Neural cell (in vitro differentiated cells): Measurements from ENCODE around the gene RNASE7. TPM values are rescaled to one million over a fixed set of nuclear protein-coding genes. Genes with fewer than 3 reads are reported as not detected.

ENCODE experiments used
- H2AFZ ChIP-seq: fragments of 200-600, 300-800 bp; sonication (generic), shearing (Covaris generic); 2 replicates; pipeline ENCODE4 v1.6.0; 2014; ENCODE audit warnings: low read depth, mild to moderate bottlenecking, antibody characterized with exemption, low read length, moderate library complexity
- H3F3A ChIP-seq: fragments of 200-600 bp; shearing (Covaris generic); 2 replicates; pipeline ENCODE4 v1.6.1; 2016; ENCODE audit warnings: mild to moderate bottlenecking, moderate library complexity, mixed read lengths, antibody characterized with exemption, low read length; ENCODE audit not compliant: insufficient read depth, poor library complexity, severe bottlenecking
- H3K27ac ChIP-seq: fragments of 200-600, 300-800 bp; sonication (generic), shearing (Covaris generic); 2 replicates; pipeline ENCODE4 v1.5.1; 2014; ENCODE audit warnings: mild to moderate bottlenecking, low read length, moderate library complexity
- H3K27me3 ChIP-seq: fragments of 300-800, 200-600 bp; sonication (generic), shearing (Covaris generic); 2 replicates; pipeline ENCODE4 v1.6.0; 2014; ENCODE audit warnings: mild to moderate bottlenecking, low read depth, low read length, moderate library complexity; ENCODE audit not compliant: insufficient read depth
- H3K36me3 ChIP-seq: fragments of 300-800, 200-600 bp; sonication (generic), shearing (Covaris generic); 2 replicates; pipeline ENCODE4 v1.5.1; 2014; ENCODE audit warnings: mild to moderate bottlenecking, antibody characterized with exemption, low read length, moderate library complexity; ENCODE audit not compliant: insufficient read depth
- H3K4me2 ChIP-seq: fragments of 300-800, 200-600 bp; sonication (generic), shearing (Covaris generic); 2 replicates; pipeline ENCODE4 v1.6.0; 2014; ENCODE audit warnings: mild to moderate bottlenecking, low read length
- H3K4me3 ChIP-seq: fragments of 300-800, 200-600 bp; sonication (generic), shearing (Covaris generic); 2 replicates; pipeline ENCODE4 v1.5.1; 2014; ENCODE audit warnings: mild to moderate bottlenecking, low read length, moderate library complexity
- H3K79me2 ChIP-seq: fragments of 200-600 bp; shearing (Covaris generic); replicated peaks from 2 replicates; pipeline ENCODE4 v1.6.0; 2014; ENCODE audit warnings: mild to moderate bottlenecking, low read length, moderate library complexity; ENCODE audit not compliant: insufficient read depth
- H3K9ac ChIP-seq: fragments of 300-800, 200-600 bp; sonication (generic), shearing (Covaris generic); 2 replicates; pipeline ENCODE4 v1.6.1; 2016; ENCODE audit warnings: mild to moderate bottlenecking, low read length, mixed read lengths
- H3K9me2 ChIP-seq: fragments of 200-600 bp; shearing (Covaris generic); 2 replicates; pipeline ENCODE4 v1.6.1; 2016; ENCODE audit warnings: mild to moderate bottlenecking, low read length, mixed read lengths; ENCODE audit not compliant: insufficient read depth
- H3K9me3 ChIP-seq: fragments of 200-600, 300-800 bp; sonication (generic), shearing (Covaris generic); 2 replicates; pipeline ENCODE4 v1.6.1; 2016; ENCODE audit warnings: mild to moderate bottlenecking, mixed run types, low read length, moderate library complexity, mixed read lengths
- H4K20me1 ChIP-seq: fragments of 200-600 bp; shearing (Covaris generic); 2 replicates; pipeline ENCODE4 v1.6.1; 2016; ENCODE audit warnings: mild to moderate bottlenecking, mixed run types; ENCODE audit not compliant: insufficient read depth
- EP300 ChIP-seq: fragments of 450-650 bp; conservative IDR thresholded peaks from 2 replicates; pipeline ENCODE4 v1.6.1; 2014; ENCODE audit warnings: antibody characterized with exemption, mild to moderate bottlenecking, moderate library complexity; ENCODE audit not compliant: poor library complexity, severe bottlenecking
- EZH2 ChIP-seq: fragments of 200-600, 300-800 bp; shearing (Covaris generic), sonication (generic); IDR thresholded peaks from 2 replicates; pipeline ENCODE4 v1.6.1; 2014; ENCODE audit warnings: antibody characterized with exemption, low read length, borderline replicate concordance, mild to moderate bottlenecking; ENCODE audit not compliant: insufficient read depth, poor library complexity, severe bottlenecking
- MXI1 ChIP-seq: fragments of 450-650 bp; conservative IDR thresholded peaks from 2 replicates; pipeline ENCODE4 v1.6.1; 2014; ENCODE audit warnings: antibody characterized with exemption, mild to moderate bottlenecking; ENCODE audit not compliant: poor library complexity, severe bottlenecking
- POLR2AphosphoS5 ChIP-seq: IDR thresholded peaks from 2 replicates; pipeline ENCODE4 v1.6.1; 2012
- RAD21 ChIP-seq: fragments of 450-650 bp; conservative IDR thresholded peaks from 2 replicates; pipeline ENCODE4 v1.6.1; 2014; ENCODE audit warnings: antibody characterized with exemption, mild to moderate bottlenecking, moderate library complexity
- SMC3 ChIP-seq: fragments of 450-650 bp; conservative IDR thresholded peaks from 2 replicates; pipeline ENCODE4 v1.6.1; 2014; ENCODE audit warnings: antibody characterized with exemption, mild to moderate bottlenecking, moderate library complexity; ENCODE audit not compliant: poor library complexity
- TAF1 ChIP-seq: IDR thresholded peaks from 2 replicates; pipeline ENCODE4 v1.6.1; 2012; ENCODE audit warnings: low read depth
- polyA plus RNA-seq: library from polyadenylated mRNA; depleted of rRNA; stranded (reverse); fragments of >200 nt; gene quantifications from 2 replicates; pipeline ENCODE4 v1.2.3, GENCODE V29; 2014
- TF ChIP-seq, protein P1 (sequence below): IDR thresholded peaks from 2 replicates; pipeline ENCODE4 v1.6.1; 2012; ENCODE audit warnings: borderline replicate concordance
- TF ChIP-seq, protein P2 (sequence below): fragments of 450-650 bp; IDR thresholded peaks from 2 replicates; pipeline ENCODE4 v1.5.1; 2014; ENCODE audit warnings: antibody characterized with exemption, mild to moderate bottlenecking, moderate library complexity; ENCODE audit not compliant: poor library complexity, severe bottlenecking

The RNASE7 gene
- polyA plus RNA-seq, 1 donor from 2014 or later = not detected

DNA sequence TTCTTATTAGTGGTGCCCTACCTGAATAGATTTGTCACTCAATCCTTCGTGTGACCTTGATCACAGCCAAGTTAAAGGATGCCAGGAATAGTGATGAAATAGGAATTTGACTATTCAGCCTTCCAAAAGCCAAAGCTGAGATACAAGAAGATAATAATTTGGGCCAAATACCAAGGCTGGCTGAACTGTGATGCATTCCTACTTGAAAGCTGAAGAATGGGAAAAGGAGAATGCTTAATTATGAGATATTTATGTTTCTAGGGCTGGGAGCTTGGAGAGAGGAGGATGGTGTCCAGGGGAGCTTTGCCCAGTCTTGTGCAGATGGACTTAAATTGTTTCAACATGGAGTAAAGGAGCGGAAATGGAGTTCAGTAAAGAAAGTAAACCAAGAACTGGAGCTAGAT is 5.2 kb downstream of the RNASE7 start (continued):
- TF ChIP-seq, protein P1, sequence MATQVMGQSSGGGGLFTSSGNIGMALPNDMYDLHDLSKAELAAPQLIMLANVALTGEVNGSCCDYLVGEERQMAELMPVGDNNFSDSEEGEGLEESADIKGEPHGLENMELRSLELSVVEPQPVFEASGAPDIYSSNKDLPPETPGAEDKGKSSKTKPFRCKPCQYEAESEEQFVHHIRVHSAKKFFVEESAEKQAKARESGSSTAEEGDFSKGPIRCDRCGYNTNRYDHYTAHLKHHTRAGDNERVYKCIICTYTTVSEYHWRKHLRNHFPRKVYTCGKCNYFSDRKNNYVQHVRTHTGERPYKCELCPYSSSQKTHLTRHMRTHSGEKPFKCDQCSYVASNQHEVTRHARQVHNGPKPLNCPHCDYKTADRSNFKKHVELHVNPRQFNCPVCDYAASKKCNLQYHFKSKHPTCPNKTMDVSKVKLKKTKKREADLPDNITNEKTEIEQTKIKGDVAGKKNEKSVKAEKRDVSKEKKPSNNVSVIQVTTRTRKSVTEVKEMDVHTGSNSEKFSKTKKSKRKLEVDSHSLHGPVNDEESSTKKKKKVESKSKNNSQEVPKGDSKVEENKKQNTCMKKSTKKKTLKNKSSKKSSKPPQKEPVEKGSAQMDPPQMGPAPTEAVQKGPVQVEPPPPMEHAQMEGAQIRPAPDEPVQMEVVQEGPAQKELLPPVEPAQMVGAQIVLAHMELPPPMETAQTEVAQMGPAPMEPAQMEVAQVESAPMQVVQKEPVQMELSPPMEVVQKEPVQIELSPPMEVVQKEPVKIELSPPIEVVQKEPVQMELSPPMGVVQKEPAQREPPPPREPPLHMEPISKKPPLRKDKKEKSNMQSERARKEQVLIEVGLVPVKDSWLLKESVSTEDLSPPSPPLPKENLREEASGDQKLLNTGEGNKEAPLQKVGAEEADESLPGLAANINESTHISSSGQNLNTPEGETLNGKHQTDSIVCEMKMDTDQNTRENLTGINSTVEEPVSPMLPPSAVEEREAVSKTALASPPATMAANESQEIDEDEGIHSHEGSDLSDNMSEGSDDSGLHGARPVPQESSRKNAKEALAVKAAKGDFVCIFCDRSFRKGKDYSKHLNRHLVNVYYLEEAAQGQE = no peak
- no peak for TF ChIP-seq EZH2

DNA sequence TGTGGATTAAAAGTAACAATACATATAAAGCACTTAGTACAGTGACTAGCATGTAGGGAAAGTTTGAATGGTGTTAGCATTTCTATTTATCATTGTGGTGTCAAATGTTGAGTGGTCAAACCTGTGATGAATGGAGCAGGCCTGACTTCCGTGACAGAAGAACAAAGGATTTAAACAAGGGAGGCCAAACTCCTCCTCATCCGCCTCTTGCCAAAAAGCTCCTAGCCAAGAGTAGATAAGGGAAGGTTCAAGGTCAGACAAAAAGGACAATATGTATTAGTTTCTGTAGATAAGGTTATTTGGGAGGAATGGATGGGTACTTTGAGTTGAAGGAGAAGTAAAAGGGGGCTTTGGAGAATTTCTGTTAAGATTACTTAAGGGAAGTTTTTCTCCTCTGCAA is 6.5 kb downstream of the RNASE7 start:
- H3K4me2 ChIP-seq = no peak overlapping the region
- H3K9ac ChIP-seq = no peak overlapping the region
- H2AFZ ChIP-seq = no peak overlapping the region
- no peaks in the 10 kb centered on the region for H3K27me3 ChIP-seq
- TF ChIP-seq, protein P1 = no peak
- TF ChIP-seq, protein P2, sequence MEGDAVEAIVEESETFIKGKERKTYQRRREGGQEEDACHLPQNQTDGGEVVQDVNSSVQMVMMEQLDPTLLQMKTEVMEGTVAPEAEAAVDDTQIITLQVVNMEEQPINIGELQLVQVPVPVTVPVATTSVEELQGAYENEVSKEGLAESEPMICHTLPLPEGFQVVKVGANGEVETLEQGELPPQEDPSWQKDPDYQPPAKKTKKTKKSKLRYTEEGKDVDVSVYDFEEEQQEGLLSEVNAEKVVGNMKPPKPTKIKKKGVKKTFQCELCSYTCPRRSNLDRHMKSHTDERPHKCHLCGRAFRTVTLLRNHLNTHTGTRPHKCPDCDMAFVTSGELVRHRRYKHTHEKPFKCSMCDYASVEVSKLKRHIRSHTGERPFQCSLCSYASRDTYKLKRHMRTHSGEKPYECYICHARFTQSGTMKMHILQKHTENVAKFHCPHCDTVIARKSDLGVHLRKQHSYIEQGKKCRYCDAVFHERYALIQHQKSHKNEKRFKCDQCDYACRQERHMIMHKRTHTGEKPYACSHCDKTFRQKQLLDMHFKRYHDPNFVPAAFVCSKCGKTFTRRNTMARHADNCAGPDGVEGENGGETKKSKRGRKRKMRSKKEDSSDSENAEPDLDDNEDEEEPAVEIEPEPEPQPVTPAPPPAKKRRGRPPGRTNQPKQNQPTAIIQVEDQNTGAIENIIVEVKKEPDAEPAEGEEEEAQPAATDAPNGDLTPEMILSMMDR = no peak
- TF ChIP-seq POLR2AphosphoS5 (no peak), MXI1 (no peak), EP300 (no peak), TAF1 (no peak), RAD21 (no peak), EZH2 (no peak), SMC3 (no peak)
- H3K4me3 ChIP-seq = no peak overlapping the region
- no peaks in the 10 kb centered on the region for H3F3A ChIP-seq
- no peak overlapping the region for H3K27ac ChIP-seq
- no peaks in the 10 kb centered on the region for H4K20me1 ChIP-seq
- H3K9me2 ChIP-seq = no peaks in the 10 kb centered on the region
- H3K79me2 ChIP-seq = no peaks in the 10 kb centered on the region
- H3K9me3 ChIP-seq = no peaks in the 10 kb centered on the region
- no peaks in the 10 kb centered on the region for H3K36me3 ChIP-seq
